Measurements from ENCODE around the gene HEYL. TPM values are rescaled to one million over a fixed set of nuclear protein-coding genes. Genes with fewer than 3 reads are reported as not detected.
"Not testable (repeated sequence)": the region's sequence is repeated elsewhere in the genome, so short reads cannot be mapped to it uniquely, and the experiment has no call there.

Gene HEYL
- total RNA-seq, 1 experiment from 2014 or later = 3.4 TPM

GRCh38 chr1:39609618-39610331 is 29.7 kb downstream of the HEYL start:
- TF ChIP-seq CTCF (IDR thresholded peaks at IDR 0.05; ENCODE audit: insufficient read depth in 1 of 2, low read depth in 1 of 2, low read length in 1 of 2, severe bottlenecking in 1 of 2, unreplicated experiment in 1 of 2) = peak; percentile 50 to 52
- ChIA-PET POLR2A (no interaction called here), CTCF (no interaction called here)
- Histone ChIP-seq H3K36me3 (ENCODE audit: control insufficient read depth, insufficient read depth, low read length) (no peaks in the 10 kb centered on the region), H3K4me1 (no peaks in the 10 kb centered on the region), H3K27me3 (replicated peaks; ENCODE audit: control insufficient read depth, insufficient read depth, low read length) (no peaks in the 10 kb centered on the region), H3K4me3 (ENCODE audit: low read depth, low read length) (no peak overlapping the region), H3K9me3 (no peaks in the 10 kb centered on the region)
- H3K9me3 Mint-ChIP-seq (ENCODE audit: unreplicated experiment) = no peaks in the 10 kb centered on the region
- no peak overlapping the region for H3K4me3 Mint-ChIP-seq (ENCODE audit: unreplicated experiment)
- DNase-seq = peak; percentile 54 to 67
- no peaks in the 10 kb centered on the region for H3K27me3 Mint-ChIP-seq (ENCODE audit: insufficient read depth, unreplicated experiment)
- no peaks in the 10 kb centered on the region for H3K4me1 Mint-ChIP-seq (ENCODE audit: low read depth, unreplicated experiment)
- BruUV-seq (replicated peaks) = no TSS peak
- intact Hi-C loops (cut with micrococcal nuclease; ENCODE audit: unreplicated experiment) = no loop called here
- no peaks in the 10 kb centered on the region for H3K36me3 Mint-ChIP-seq (ENCODE audit: insufficient read depth, unreplicated experiment)
- H3K27ac Mint-ChIP-seq (ENCODE audit: unreplicated experiment) = no peak overlapping the region

- BruUV-seq (replicated peaks) = no TSS peak
- no peaks in the 10 kb centered on the region for H3K9me3 Mint-ChIP-seq (ENCODE audit: unreplicated experiment)
- intact Hi-C loops (cut with micrococcal nuclease; ENCODE audit: unreplicated experiment) = no loop called here
- no peak overlapping the region for H3K4me3 ChIP-seq (ENCODE audit: low read depth, low read length)
- no peak for TF ChIP-seq CTCF (IDR thresholded peaks at IDR 0.05; ENCODE audit: insufficient read depth in 1 of 2, low read depth in 1 of 2, low read length in 1 of 2, severe bottlenecking in 1 of 2, unreplicated experiment in 1 of 2)
- H3K36me3 ChIP-seq (ENCODE audit: control insufficient read depth, insufficient read depth, low read length) = no peaks in the 10 kb centered on the region
- H3K9me3 ChIP-seq = no peaks in the 10 kb centered on the region
- no peaks in the 10 kb centered on the region for H3K4me1 Mint-ChIP-seq (ENCODE audit: low read depth, unreplicated experiment)
- H3K36me3 Mint-ChIP-seq (ENCODE audit: insufficient read depth, unreplicated experiment) = no peaks in the 10 kb centered on the region
- CTCF ChIA-PET = no interaction called here
- POLR2A ChIA-PET = no interaction called here
- no peaks in the 10 kb centered on the region for H3K4me1 ChIP-seq
- DNase-seq = no peak
- no peaks in the 10 kb centered on the region for H3K27me3 ChIP-seq (replicated peaks; ENCODE audit: control insufficient read depth, insufficient read depth, low read length)
- H3K27ac Mint-ChIP-seq (ENCODE audit: unreplicated experiment) = no peak overlapping the region
- no peaks in the 10 kb centered on the region for H3K27me3 Mint-ChIP-seq (ENCODE audit: insufficient read depth, unreplicated experiment)
- H3K4me3 Mint-ChIP-seq (ENCODE audit: unreplicated experiment) = no peak overlapping the region
These were observed 30.5 kb downstream of the HEYL start for GRCh38 chr1:39608921-39609320.

- H3K4me3 Mint-ChIP-seq (ENCODE audit: unreplicated experiment); H3K36me3 ChIP-seq (ENCODE audit: control insufficient read depth, insufficient read depth, low read length); intact Hi-C loops (cut with micrococcal nuclease; ENCODE audit: unreplicated experiment); H3K9me3 Mint-ChIP-seq (ENCODE audit: unreplicated experiment); H3K4me1 Mint-ChIP-seq (ENCODE audit: low read depth, unreplicated experiment); POLR2A ChIA-PET; H3K27me3 ChIP-seq (replicated peaks; ENCODE audit: control insufficient read depth, insufficient read depth, low read length); H3K9me3 ChIP-seq; H3K27me3 Mint-ChIP-seq (ENCODE audit: insufficient read depth, unreplicated experiment); DNase-seq; BruUV-seq (replicated peaks); H3K4me1 ChIP-seq; H3K4me3 ChIP-seq (ENCODE audit: low read depth, low read length); H3K27ac Mint-ChIP-seq (ENCODE audit: unreplicated experiment); H3K36me3 Mint-ChIP-seq (ENCODE audit: insufficient read depth, unreplicated experiment): not testable (repeated sequence)
- CTCF ChIA-PET = interaction anchor here (0.7 to 0.9 kb wide), 2 partner anchors 43 to 121 kb away, joined by 3 to 4 read pairs; no protein-coding TSS in a partner anchor
These were observed 35.8 kb downstream of the HEYL start for GRCh38 chr1:39603677-39604076.

- intact Hi-C loops (cut with micrococcal nuclease; ENCODE audit: unreplicated experiment); POLR2A ChIA-PET; BruUV-seq (replicated peaks); H3K36me3 ChIP-seq (ENCODE audit: control insufficient read depth, insufficient read depth, low read length); H3K27ac Mint-ChIP-seq (ENCODE audit: unreplicated experiment); DNase-seq; H3K4me3 ChIP-seq (ENCODE audit: low read depth, low read length); H3K4me1 Mint-ChIP-seq (ENCODE audit: low read depth, unreplicated experiment); H3K9me3 ChIP-seq; H3K4me1 ChIP-seq; H3K27me3 ChIP-seq (replicated peaks; ENCODE audit: control insufficient read depth, insufficient read depth, low read length); H3K36me3 Mint-ChIP-seq (ENCODE audit: insufficient read depth, unreplicated experiment); H3K4me3 Mint-ChIP-seq (ENCODE audit: unreplicated experiment); CTCF ChIA-PET; H3K27me3 Mint-ChIP-seq (ENCODE audit: insufficient read depth, unreplicated experiment); H3K9me3 Mint-ChIP-seq (ENCODE audit: unreplicated experiment): not testable (repeated sequence)
These were observed 37.7 kb downstream of the HEYL start for GRCh38 chr1:39601667-39602255.
